Vagina (tissue), 2 donors: ENCODE data around the gene ARHGAP8. TPM values are rescaled to one million over a fixed set of nuclear protein-coding genes. Genes with fewer than 3 reads are reported as not detected.

Experiments used
- DNase-seq, 2 donors: peaks; one replicate each; pipeline ENCODE4 v3.0.0-alpha.2; 2017; ENCODE audit errors: extremely low spot score in 2 of 2
- H3K27ac ChIP-seq: fragments of 200-600 bp; sonication (generic); one replicate; pipeline ENCODE4 v1.5.1; 2019
- H3K27me3 ChIP-seq: fragments of 200-600 bp; sonication (generic); one replicate; pipeline ENCODE4 v1.5.1; 2019
- H3K36me3 ChIP-seq, 2 donors: fragments of 200-600 bp; sonication (generic); one replicate each; pipeline ENCODE4 v1.5.1; 2017 to 2019
- H3K4me1 ChIP-seq: fragments of 200-600 bp; sonication (generic); one replicate; pipeline ENCODE4 v1.5.1; 2019
- H3K4me3 ChIP-seq, 2 donors: fragments of 200-600 bp; sonication (generic); 1 replicate in 1 of 2; 2 replicates in 1 of 2; pipeline ENCODE4 v1.5.1; 2016 to 2019
- H3K9me3 ChIP-seq: fragments of 200-600 bp; sonication (generic); one replicate; pipeline ENCODE4 v1.5.1; 2019
- CTCF ChIP-seq, 3 experiments: fragments of 450-650 bp in 2 of 3; fragments of 200-600 bp in 1 of 3; sonication (generic) in 1 of 3; IDR thresholded peaks; one replicate each; pipeline ENCODE4 v1.5.1; 2017 to 2019; ENCODE audit warnings: antibody characterized with exemption in 3 of 3, mild to moderate bottlenecking in 2 of 3, moderate library complexity in 2 of 3
- POLR2A ChIP-seq, 2 donors: fragments of 450-650 bp; IDR thresholded peaks; one replicate each; pipeline ENCODE4 v1.6.1; 2017; ENCODE audit warnings: antibody characterized with exemption in 2 of 2, mild to moderate bottlenecking in 2 of 2, moderate library complexity in 2 of 2
- POLR2AphosphoS5 ChIP-seq, 2 donors: sonication (generic); formaldehyde crosslinking; IDR thresholded peaks; one replicate each; pipeline ENCODE4 v1.9.0; 2017; ENCODE audit warnings: antibody characterized with exemption in 2 of 2, mild to moderate bottlenecking in 2 of 2, low read depth in 1 of 2; ENCODE audit not compliant: insufficient read depth in 1 of 2
- intact Hi-C: fragments of 100-400 bp; cut with DNase I; formaldehyde crosslinking; loops from one replicate; pipeline ENCODE4 v1.15.1; 2023
- total RNA-seq: library from RNA; depleted of rRNA; stranded (reverse); fragments of >200 nt; gene quantifications from one replicate; pipeline ENCODE4 v1.2.3, GENCODE V29; 2016

Gene ARHGAP8
- total RNA-seq, 1 donor from 2014 or later = 9.3 TPM

GRCh38 chr22:44729391-44730021 is 22.9 kb upstream of the ARHGAP8 start:
- peak overlapping the region; percentile 57 for H3K27ac ChIP-seq
- DNase-seq = no peak
- H3K4me3 ChIP-seq = peak overlapping the region; percentile 0 to 37
- peaks cover 0 to 5% of the 10 kb centered on the region in 2 donors for H3K36me3 ChIP-seq
- intact Hi-C loops = loop anchor here (5.0 kb wide), 1 partner anchor 32 kb away; no protein-coding TSS in a partner anchor
- H3K9me3 ChIP-seq = no peaks in the 10 kb centered on the region
- TF ChIP-seq POLR2A (IDR thresholded peaks at IDR 0.05) (no peak), POLR2AphosphoS5 (IDR thresholded peaks at IDR 0.05; ENCODE audit: insufficient read depth in 1 of 2, low read depth in 1 of 2) (peak in 1 of 2 donors; percentile 73), CTCF (IDR thresholded peaks at IDR 0.05) (peak in 1 of 3 experiments; percentile 19)
- H3K4me1 ChIP-seq = peaks cover 28% of the 10 kb centered on the region
- H3K27me3 ChIP-seq = no peaks in the 10 kb centered on the region

GRCh38 chr22:44730022-44730393 is 22.4 kb upstream of the ARHGAP8 start:
- peak overlapping the region in 1 of 2 donors; percentile 37 for H3K4me3 ChIP-seq
- peak overlapping the region; percentile 57 for H3K27ac ChIP-seq
- peaks cover 0 to 3% of the 10 kb centered on the region in 2 donors for H3K36me3 ChIP-seq

GRCh38 chr22:44730490-44731356 is 21.7 kb upstream of the ARHGAP8 start:
- H3K4me1 ChIP-seq = peaks cover 28% of the 10 kb centered on the region
- H3K27ac ChIP-seq = peak overlapping the region; percentile 57
- no peak for TF ChIP-seq POLR2AphosphoS5 (IDR thresholded peaks at IDR 0.05; ENCODE audit: insufficient read depth in 1 of 2, low read depth in 1 of 2)
- TF ChIP-seq CTCF (IDR thresholded peaks at IDR 0.05) = no peak
- TF ChIP-seq POLR2A (IDR thresholded peaks at IDR 0.05) = no peak
- no peaks in the 10 kb centered on the region for H3K9me3 ChIP-seq
- intact Hi-C loops = loop anchor here (5.0 kb wide), 1 partner anchor 33 kb away; no protein-coding TSS in a partner anchor
- no peaks in the 10 kb centered on the region for H3K27me3 ChIP-seq
- H3K36me3 ChIP-seq = no peaks in the 10 kb centered on the region
- no peak overlapping the region for H3K4me3 ChIP-seq
- no peak for DNase-seq

More at GRCh38 chr22:44730022-44730393, 22.4 kb upstream of the ARHGAP8 start:
- no peak for DNase-seq
- Histone ChIP-seq H3K27me3 (no peaks in the 10 kb centered on the region), H3K4me1 (peaks cover 28% of the 10 kb centered on the region), H3K9me3 (no peaks in the 10 kb centered on the region)
- TF ChIP-seq POLR2AphosphoS5 (IDR thresholded peaks at IDR 0.05; ENCODE audit: insufficient read depth in 1 of 2, low read depth in 1 of 2) (no peak), CTCF (IDR thresholded peaks at IDR 0.05) (no peak), POLR2A (IDR thresholded peaks at IDR 0.05) (no peak)
- intact Hi-C loops = loop anchor here (5.0 kb wide), 1 partner anchor 33 kb away; no protein-coding TSS in a partner anchor

GRCh38 chr22:44731357-44731970 is 20.9 kb upstream of the ARHGAP8 start:
- no peak overlapping the region for H3K27ac ChIP-seq
- intact Hi-C loops = loop anchor here (5.0 kb wide), 1 partner anchor 34 kb away; no protein-coding TSS in a partner anchor

More at GRCh38 chr22:44731357-44731970, 20.9 kb upstream of the ARHGAP8 start:
- Histone ChIP-seq H3K4me3 (no peak overlapping the region), H3K36me3 (no peaks in the 10 kb centered on the region), H3K4me1 (peaks cover 28% of the 10 kb centered on the region), H3K9me3 (no peaks in the 10 kb centered on the region), H3K27me3 (no peaks in the 10 kb centered on the region)
- no peak for TF ChIP-seq POLR2AphosphoS5 (IDR thresholded peaks at IDR 0.05; ENCODE audit: insufficient read depth in 1 of 2, low read depth in 1 of 2)
- TF ChIP-seq CTCF (IDR thresholded peaks at IDR 0.05) = no peak
- no peak for TF ChIP-seq POLR2A (IDR thresholded peaks at IDR 0.05)
- DNase-seq = no peak
